Measurements from ENCODE around the gene THAP5.

THAP5 gene, protein sequence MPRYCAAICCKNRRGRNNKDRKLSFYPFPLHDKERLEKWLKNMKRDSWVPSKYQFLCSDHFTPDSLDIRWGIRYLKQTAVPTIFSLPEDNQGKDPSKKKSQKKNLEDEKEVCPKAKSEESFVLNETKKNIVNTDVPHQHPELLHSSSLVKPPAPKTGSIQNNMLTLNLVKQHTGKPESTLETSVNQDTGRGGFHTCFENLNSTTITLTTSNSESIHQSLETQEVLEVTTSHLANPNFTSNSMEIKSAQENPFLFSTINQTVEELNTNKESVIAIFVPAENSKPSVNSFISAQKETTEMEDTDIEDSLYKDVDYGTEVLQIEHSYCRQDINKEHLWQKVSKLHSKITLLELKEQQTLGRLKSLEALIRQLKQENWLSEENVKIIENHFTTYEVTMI
- total RNA-seq = 15.3 to 38.7 reads per million in 2 donors

DNA sequence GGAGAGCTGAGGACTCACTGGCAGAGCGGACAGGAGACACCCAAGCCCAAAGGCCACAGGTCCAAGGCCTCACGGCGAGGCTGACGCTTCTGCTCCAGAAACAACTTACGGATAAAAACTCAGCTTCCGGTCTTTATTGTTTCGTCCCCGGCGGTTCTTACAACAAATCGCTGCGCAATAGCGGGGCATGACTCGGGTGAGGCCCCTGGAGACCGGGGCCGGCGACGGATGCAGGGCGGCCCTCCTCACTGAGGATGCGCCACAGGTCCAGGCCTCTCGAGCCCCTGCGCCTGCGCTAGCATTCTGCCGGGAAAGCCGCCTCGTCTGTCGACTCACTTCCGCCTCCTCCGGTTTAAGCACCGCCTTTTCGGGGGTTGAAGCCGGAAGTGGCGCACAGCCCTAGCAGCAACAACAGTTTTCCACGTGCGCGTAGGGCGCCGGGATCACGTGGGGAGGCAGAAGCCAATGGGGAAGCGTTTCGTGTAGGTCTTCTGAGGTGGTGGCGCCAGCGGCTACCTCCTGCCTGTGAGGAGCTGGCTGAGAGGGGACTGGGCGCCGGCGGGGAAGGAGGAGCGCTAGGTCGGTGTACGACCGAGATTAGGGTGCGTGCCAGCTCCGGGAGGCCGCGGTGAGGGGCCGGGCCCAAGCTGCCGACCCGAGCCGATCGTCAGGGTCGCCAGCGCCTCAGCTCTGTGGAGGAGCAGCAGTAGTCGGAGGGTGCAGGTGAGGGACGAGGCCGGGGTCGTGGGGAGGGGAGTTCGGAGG lies at the start of gene THAP5, which contains the start of gene DNAJB9:
TSS of gene THAP5 (minus strand) at position 326 of the 765 bp plus-strand sequence. CDS start at position 189, 137 bp downstream.
TSS of gene DNAJB9 (plus strand) at position 494 of the 765 bp plus-strand sequence. CDS start 1,853 bp downstream, outside the sequence.
- DNase-seq = peak; percentile 95 to 100 (median 99)

DNA sequence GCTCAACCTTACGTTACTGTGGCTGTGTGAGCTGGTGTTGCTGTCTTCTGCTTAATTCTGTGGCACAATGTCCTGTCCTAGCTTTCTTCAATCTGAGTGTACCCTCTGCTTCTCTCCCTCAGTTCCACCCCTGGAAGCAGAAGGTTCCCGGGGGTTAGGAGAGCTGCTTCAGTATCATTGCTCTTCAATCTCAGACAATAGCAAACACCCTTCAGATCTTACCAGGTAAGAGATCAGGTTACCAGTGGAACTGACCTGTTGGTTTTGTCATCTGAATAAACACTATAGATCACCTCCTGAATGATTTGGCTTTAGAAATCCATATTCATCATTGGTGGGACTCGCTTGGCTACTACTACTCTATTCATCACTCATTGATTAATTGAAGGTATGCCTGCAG lies 48.5 kb upstream of the THAP5 start:
- DNase-seq = no peak

DNA sequence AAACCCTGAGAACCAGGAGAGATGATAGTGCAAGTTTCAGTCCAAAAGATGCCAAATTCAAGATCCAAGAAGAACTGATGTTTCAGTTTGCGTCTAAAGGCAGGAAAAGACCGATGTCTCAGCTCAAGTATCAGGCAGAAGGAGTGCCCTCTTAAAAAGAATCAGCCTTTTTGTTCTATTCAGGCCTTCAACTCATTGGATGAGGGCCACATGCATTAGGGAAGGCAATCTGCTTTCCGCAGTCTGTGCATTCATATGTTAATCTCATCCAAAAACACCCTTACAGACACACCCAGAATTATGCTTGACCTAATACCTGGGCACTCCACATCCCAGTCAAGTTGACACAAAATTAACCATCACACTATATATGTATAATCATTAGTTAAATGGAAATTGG lies 45.4 kb upstream of the THAP5 start:
- no peak for DNase-seq

DNA sequence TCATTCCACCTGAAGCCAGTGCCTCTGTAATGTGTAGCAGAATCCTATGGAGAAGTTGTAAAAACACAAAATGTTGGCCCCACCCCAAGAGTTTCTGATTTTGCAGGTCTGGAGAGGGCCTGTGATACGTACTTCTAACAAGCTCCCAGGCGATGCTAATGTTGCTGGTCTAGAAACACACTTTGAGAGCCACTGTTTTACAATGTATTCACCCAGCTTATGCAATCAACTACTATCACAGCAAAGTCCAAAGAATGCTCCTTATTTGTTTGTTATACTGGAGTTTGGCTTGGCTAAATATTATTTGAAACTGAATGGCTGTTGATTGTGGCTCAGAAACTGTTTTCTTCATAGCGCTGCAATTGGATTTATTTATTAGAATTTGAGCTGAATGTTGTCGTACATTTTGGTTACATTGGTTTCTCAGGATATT lies 44.5 kb upstream of the THAP5 start:
- no peak for DNase-seq

DNA sequence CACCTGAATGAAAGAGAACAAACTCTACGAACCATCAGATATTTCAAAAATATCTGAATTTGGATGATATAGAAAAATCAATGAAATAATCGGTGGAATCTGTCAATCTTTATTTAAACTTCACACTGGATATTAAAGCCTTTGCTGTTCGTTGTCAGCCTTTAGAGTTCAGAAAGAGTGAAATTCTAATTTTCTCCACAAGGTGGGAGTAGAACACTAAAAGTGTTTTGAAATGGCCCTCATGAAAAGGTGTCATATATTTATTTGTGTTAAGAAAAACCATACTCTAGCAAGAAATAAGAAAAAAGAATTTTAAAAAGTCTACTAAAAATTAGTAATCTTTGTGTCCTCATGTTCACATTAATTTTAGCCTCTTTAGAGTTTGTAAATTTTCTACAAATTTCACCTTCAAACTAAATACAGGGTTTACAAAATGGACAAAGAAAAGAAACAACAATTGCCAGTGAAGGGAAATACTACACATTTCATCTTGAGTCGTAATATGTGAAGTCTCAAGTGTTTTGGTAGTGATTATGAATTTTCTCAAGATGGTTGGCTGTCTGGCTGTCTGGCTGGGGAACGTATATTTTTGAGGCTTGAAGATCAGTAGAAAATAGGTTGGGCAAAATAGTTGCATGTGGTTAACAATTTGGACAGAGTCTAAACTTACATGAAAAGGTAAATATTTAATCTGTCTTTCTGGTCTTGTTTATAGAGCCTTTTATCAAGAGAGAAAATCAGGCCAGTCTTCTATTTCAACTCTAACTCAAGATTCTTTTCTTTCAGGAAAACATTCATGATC lies 43.8 kb upstream of the THAP5 start:
- peak in 2 of 5 experiments; percentile 3 to 45 for DNase-seq

DNA sequence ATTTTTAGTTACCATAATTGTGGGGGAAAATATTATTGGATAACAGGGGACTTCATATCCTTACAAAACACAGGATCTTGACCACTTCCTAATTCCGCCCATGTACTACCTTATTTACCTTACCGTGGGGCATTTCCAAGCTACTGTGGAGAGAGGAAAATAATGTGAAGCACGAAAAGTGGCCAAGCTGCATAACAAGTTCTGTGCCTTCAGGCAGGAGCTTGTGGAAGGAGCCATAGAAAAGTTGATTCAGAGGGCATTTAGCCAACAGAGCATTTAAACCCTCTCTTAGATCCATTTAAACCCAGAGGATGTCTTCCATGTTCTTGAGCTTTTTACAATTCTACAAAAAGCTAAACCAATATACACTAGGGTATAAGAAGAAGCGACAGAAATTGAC lies 41.8 kb upstream of the THAP5 start:
- DNase-seq = no peak

DNA sequence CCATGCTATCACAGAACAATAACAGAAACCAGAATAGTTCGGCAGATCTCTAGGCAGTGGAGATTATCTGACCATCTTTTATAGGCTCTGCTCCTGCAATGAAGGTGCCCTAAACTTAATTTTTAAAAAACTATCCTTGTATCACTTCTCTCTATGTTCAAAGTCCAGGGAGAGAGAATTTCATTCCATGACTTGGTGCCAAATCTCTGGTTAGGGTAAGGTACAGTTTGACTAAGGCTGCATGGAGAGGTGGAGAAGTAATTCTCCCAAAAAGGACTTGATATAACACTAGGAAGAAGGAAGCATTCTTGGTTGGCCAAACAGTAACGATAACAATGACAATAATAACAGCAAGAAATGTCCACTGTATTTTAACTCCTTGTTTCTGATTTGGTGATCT lies 40.1 kb upstream of the THAP5 start:
- no peak for DNase-seq

DNA sequence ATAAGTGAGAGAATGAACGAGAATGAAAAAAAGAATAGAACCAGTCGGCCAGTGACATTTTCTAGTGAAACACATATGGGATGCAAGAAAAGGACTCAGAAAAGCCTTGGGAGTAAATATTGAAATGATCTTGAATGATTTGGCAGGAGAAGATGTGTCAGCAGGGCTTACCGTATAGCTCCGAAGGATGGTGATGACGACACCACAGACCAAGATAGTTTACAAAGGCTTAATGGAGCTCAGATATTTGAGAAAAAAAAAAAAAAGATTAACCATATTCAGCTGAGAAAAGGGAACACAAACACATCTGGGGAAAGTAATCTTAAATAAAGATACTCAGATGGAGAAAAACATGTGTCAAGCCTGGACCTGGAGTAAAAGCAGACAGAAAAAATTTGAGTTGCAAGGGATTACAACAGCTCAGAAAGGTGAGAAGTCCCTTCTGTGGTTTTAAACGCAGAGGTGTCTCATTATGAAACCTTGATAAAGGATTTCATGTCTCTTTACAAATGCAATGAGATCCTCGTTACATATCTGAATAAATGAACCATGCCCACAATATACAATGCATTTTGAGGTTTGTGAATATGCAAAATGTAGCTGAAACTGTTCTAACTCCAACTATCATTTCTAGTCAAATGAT lies 36.2 kb upstream of the THAP5 start:
- peak in 1 of 5 experiments; percentile 84 for DNase-seq

DNA sequence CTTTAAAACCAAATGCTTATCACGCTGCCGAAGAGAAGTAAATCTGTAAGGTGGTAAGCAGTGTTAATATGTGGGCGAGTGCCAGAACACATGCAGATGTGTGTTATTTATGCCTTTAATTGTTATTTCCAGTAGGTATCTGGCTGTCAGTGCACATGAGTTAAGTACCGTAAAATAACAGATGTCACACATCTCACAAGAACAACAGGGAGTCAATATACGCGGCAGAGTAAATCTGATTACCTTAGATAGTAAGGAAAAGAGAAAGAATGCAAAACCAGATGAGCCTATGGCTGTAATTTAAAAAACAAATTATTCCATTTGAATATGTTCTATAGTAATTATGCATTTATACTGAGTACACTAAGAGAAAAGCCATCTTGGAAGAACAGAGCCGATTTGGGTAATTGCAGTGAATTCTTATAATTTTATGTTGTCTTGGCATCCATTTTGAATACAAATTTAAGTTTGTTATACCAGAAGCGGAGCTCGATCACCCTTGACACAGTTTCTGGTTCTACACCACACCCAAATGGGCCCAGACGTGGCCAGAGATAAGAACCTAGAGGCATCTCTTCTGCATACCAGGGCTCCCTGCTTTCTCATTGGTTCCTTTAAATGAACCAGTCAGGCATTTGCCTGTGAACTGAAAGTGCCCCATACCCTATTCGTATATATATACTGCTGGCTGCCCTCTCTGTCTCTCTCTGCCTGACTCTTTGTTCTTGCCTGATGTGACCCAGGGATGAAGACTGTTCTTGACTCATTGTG lies 35.0 kb upstream of the THAP5 start:
- peak in 1 of 5 experiments; percentile 45 for DNase-seq

DNA sequence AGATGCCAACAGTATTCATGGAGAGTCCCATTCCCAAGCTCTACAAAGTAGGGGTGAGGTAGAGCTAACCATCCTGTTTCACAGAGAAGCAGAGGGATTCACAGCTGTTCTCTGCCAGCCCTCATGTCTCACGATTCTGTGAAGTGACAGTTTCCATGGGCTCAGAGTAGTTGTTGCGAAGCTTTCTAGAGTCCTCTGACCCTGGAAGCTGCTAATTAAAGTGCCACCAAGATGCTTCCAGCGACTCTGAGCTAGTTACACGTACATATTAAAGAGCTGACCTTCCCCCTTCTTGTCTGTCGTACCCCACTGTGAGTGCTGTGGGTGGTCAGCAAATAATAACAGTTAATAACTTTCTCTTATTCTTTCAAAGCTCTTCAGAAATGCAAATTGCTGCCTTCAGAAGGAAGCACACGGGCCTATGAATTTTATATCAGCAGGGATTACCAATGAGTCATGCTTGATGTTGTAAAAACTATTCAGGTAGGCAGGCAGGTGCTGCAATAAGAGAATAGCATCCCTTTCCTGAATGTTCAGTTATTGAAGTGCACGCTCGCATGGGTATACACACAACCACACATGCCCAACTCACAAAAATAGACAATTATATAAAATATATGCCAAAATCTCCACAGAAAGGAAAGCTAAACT lies 34.3 kb upstream of the THAP5 start:
- no peak for DNase-seq

DNA sequence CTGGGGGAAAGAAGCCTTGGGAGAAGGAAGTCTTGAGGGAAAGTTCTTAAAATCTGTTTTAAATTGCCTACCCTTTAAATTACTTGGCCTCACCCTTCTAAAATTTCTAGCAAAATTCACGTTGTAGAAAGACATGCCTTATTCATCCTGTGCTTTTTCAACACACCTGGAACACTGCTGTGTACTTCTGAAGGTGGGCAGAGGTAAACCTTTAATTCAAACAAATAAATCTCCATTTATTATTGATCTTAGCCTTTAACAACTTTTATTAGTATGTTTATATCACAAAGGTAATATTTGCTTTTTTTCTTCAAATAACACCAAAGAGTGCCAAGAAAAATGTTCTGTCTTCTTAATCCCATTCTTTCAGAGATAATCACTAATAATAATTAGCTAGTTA lies 30.9 kb upstream of the THAP5 start:
- DNase-seq = no peak

DNA sequence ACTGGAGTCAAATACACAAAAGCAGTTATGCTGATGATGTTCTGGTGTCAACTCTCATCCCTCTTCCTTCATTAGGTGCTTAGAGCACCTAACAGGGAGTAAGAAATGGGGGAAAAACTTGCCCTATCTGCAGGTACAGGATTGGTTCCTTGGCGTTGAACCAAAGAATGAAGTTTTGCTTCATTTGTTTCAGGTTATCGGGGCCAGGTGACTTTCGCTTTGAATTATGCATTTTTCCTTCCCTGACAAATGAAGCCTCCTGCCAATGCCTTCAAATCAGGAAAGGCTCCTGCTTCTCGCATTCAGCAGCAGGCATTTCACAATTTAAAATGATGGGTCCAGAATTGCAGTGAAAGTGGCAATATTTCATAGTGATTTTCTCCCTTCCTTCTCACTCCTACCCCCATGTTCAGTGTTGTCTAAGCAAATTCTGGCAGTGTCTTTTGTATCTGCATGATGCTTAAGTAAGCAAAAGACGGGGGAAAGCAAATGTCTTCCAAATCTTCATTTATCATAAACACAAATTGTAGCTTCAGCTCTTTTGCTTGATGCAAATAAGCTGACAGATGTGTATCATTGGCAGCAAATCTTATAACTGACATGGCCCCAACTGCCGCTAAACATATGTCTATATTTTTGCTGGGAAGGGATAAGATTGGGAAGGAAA lies 29.5 kb upstream of the THAP5 start:
- DNase-seq = no peak

DNA sequence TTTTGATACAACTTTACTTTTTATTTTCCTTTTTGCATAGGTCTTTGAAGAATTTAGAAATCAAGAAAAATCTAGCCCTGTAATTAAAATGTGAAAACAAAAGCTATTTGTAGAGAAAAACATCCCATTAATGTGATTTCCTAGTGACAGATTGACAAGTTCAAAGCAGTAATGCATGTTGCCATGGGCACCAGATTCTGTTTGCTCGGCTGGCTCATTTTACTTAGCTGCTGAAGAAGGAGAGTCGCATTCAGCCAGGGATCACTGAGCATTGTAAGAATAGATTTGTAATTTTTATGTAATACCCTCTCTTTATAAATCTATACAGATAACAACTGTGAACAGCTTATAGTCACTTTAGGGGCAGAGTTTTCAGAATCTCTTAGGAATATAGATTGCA lies 28.6 kb upstream of the THAP5 start:
- no peak for DNase-seq

DNA sequence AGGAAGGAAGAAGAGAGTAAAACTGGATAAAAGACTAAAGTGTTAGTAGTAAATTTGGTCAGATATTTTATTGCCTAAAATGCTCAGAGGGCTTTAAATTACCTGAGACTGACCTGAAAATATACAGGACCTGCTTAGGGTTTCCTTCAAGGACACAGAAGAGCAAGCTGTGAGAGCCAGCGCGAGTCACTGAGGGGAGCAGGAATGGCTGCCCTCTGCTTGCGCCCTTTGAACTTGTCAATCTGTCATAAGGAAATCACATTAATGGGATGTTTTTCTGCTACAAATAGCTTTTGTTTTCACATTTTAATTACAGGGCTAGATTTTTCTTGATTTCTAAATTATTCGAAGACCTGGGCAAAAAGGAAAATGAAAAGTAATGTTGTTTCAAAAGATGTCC lies 27.1 kb upstream of the THAP5 start:
- DNase-seq = no peak

DNA sequence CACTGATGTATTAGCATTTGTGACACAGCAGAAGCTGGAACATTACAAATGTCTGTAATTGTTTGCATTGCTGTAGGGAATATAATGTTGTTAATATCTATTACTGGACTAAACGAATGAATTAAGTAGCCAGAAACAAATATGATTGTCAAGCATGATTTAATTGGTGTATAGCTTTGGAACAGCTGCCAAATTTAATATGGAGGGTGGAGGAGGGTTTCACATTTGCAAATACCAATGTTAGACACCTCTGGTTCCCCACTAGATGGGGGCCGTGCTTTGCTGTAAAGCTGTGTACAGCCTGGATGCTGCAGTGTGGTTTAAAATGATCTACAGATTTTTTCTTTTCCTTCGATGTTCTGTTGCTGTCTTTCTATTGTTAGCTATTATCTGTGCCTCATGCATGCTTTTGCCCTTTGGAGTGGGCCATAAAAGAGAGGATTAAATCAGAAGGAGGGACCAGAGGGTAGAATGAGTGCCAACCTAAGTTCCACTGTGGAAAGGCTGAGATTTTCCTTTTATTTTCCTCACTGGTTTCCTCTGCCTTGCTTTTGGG lies 23.2 kb upstream of the THAP5 start:
- DNase-seq = peak in 1 of 5 experiments; percentile 50

DNA sequence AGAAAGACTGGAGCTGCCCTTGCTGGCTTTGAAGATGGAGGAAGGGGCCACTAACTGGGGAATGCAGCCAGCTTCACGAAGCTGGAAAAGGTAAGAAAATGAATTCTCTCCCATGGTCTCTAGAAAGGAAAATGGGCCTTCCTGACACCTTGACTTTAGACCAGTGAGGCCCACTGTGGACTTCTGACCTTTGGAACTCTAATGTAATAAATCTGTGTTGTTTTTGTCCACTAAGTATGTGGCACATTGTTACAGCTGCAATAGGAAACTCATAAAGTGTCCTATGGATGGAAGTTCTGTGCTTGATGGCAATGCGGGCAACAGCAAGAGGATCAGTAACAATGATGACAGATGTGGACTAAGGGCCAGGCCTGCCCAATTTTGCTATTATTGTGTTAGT lies 21.1 kb upstream of the THAP5 start:
- no peak for DNase-seq

DNA sequence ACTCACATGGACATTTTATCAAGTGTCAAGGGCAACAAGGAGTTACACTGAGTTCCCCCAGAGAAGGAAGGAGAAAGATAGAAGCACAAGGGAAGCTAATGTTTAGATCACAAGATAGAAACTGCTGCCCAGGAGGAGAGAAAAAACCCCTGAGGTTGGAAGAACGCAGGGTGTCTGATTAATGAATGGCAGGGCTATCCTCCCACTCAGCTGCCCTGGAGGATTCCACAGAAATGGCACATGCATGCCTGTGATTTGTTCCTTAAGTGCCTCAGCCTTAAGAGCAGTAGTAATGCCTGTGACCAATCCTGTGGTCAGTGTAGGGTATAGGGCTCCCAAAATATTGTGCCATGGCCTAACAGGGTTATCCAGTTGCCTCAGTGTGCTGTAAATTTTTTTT lies 20.4 kb upstream of the THAP5 start:
- DNase-seq = no peak

DNA sequence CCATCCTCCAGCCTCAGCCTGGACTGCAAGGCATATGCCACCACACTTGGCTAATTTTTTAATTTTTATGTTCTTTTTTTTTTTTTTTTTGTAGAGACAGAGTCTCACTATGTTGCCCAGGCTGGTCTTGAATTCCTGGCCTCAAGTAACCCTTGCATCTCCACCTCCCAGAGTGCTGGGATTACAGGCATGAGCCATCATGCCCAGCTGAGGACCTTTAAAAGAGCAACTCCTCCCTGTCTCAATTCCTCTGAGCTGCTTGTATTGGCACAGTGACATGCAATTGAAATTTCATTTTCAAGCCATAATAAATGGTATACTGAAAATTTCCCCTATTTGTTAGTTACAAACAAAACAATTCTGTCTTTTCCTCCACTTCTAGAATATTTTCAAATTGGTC lies 19.7 kb upstream of the THAP5 start:
- DNase-seq = no peak

DNA sequence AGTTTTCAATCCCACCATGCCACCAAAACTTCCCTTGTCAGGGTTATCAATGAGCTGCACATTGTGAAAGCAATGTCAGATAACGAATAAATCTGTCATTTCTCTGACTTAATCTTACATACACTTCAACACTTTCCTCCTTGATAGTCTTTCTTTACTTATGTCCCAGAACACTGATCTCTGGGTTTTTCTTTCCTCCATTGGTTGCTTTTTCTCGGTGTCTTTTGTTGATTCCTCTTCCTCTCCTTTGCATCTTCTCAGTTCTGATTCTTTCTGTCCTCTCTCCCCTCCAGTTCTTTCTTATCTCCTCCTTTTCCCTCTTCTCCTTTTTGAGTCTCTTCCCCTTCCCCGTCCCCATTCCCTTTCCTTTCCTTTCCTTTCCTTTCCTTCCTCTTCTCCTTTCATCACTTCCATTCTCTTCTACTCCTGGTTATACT lies 16.8 kb upstream of the THAP5 start:
- DNase-seq = no peak

DNA sequence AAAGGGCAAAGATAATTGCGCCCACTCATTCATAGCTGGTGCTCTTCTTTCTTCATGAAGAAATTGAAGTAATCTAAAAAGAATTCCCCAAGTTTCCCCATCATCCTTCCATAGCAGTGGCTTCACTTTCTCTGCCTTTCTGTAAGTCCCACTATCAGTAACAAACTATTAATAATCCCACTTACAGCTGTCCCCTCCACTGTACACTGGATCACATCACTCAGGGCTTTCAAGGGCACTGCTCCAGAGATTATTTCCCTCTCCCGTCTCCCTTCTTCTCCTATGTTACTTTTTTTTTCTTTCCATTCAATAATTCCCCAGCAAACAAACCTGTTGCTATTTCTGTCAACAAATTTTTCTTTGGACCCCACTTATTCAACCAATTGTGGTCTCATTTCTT lies 16.3 kb upstream of the THAP5 start:
- DNase-seq = no peak
